ENCODE results near the gene RASD1.
"Not testable (repeated sequence)": the region's sequence is repeated elsewhere in the genome, so short reads cannot be mapped to it uniquely, and the experiment has no call there.

Gene RASD1

GRCh38 chr17:17497065-17497844 is 1.1 kb upstream of the RASD1 start:
- DNase-seq (ENCODE audit: low read depth) = no peak

- no peak for DNase-seq (ENCODE audit: low read depth)
These were observed 533 bp downstream of the RASD1 start for GRCh38 chr17:17495536-17496188.

GRCh38 chr17:17494870-17495535 is 1.2 kb downstream of the RASD1 start:
- no peak for DNase-seq (ENCODE audit: low read depth)

- DNase-seq (ENCODE audit: low read depth) = no peak
These were observed 1.7 kb downstream of the RASD1 start for GRCh38 chr17:17494499-17494869.

- DNase-seq (ENCODE audit: low read depth) = no peak
These were observed 2.2 kb downstream of the RASD1 start for GRCh38 chr17:17493986-17494466.

GRCh38 chr17:17493249-17493985 is 2.8 kb downstream of the RASD1 start:
- no peak for DNase-seq (ENCODE audit: low read depth)

- no peak for DNase-seq (ENCODE audit: low read depth)
These were observed 3.6 kb downstream of the RASD1 start for GRCh38 chr17:17492571-17492970.

GRCh38 chr17:17492085-17492484 is 4.1 kb downstream of the RASD1 start:
- no peak for DNase-seq (ENCODE audit: low read depth)

GRCh38 chr17:17491546-17491988 is 4.6 kb downstream of the RASD1 start:
- no peak for DNase-seq (ENCODE audit: low read depth)

GRCh38 chr17:17491031-17491471 is 5.1 kb downstream of the RASD1 start:
- no peak for DNase-seq (ENCODE audit: low read depth)

- DNase-seq (ENCODE audit: low read depth) = no peak
These were observed 8.2 kb downstream of the RASD1 start for GRCh38 chr17:17487998-17488397.

- not testable (repeated sequence) for DNase-seq (ENCODE audit: low read depth)
These were observed 9.8 kb downstream of the RASD1 start for GRCh38 chr17:17486416-17486815.

GRCh38 chr17:17485420-17485819 is 10.8 kb downstream of the RASD1 start:
- DNase-seq (ENCODE audit: low read depth) = no peak

- DNase-seq (ENCODE audit: low read depth) = no peak
These were observed 11.7 kb downstream of the RASD1 start for GRCh38 chr17:17484451-17484899.

GRCh38 chr17:17481860-17482259 is 14.3 kb downstream of the RASD1 start:
- DNase-seq (ENCODE audit: low read depth) = no peak

GRCh38 chr17:17480593-17481148 is 15.5 kb downstream of the RASD1 start:
- no peak for DNase-seq (ENCODE audit: low read depth)

GRCh38 chr17:17479209-17479608 is 17.0 kb downstream of the RASD1 start:
- no peak for DNase-seq (ENCODE audit: low read depth)

- peak; percentile 88 for DNase-seq (ENCODE audit: low read depth)
These were observed 19.2 kb downstream of the RASD1 start, which contains the start of gene MED9 for GRCh38 chr17:17476865-17477467. TSS of gene MED9 (plus strand) at chr17:17477000. CDS start at chr17:17477042, 42 bp downstream.

GRCh38 chr17:17474341-17474740 is 21.9 kb downstream of the RASD1 start:
- DNase-seq (ENCODE audit: low read depth) = no peak

- no peak for DNase-seq (ENCODE audit: low read depth)
These were observed 23.8 kb downstream of the RASD1 start for GRCh38 chr17:17472333-17472920.

- no peak for DNase-seq (ENCODE audit: low read depth)
These were observed 26.2 kb downstream of the RASD1 start for GRCh38 chr17:17469996-17470395.

Data from T-helper 22 cell (primary cell).